Left kidney (tissue), 2 donors: Measurements from ENCODE around the gene DIAPH1. TPM values are rescaled to one million over a fixed set of nuclear protein-coding genes. Genes with fewer than 3 reads are reported as not detected.

Experiments used
- DNase-seq: peaks from one replicate; pipeline ENCODE4 v3.0.0-alpha.2; 2013
- polyA plus RNA-seq: library from polyadenylated mRNA; unstranded; fragments of 120-200 nt; gene quantifications from one replicate; pipeline ENCODE4 v1.2.1, GENCODE V29; 2013; ENCODE audit not compliant: insufficient read length

Gene DIAPH1
- polyA plus RNA-seq, 1 donor, result 80.0 TPM

DNA sequence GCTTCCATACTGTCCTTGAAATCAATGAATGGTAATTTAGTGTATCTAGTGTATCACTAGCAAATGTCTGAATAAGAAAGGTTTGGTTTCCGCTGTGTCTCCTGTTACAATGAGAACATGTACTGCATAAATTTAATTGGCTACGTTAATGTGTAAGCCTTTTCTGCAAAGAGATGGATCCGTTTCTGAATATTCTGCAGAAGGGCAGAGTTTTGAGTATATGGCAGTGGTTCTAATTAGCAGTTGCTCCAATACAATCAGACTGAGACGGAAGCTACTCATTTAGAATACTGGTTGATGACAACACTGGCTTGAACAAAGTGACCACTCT is 134.5 kb downstream of the DIAPH1 start:
- DNase-seq, result no peak

DNA sequence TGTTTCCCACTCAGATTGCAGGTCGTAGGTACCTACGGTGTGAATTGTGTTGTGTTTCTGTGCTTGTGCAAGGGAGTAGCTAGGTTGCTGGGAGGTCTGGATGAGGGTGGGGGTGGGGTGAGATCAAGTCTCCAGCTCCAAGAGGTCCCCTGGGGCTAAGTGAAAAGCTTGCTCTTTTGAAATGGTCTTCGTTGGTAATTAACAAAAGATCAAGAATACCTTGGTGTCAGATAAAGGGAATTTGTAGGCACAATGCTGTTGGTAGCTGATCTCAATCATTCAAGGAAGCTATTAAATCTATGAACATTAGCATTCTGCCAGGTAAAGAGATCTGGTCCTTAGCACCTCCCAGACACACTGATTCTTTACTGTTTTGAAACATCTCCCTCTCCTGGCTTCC is 134.9 kb downstream of the DIAPH1 start:
- DNase-seq, result no peak

DNA sequence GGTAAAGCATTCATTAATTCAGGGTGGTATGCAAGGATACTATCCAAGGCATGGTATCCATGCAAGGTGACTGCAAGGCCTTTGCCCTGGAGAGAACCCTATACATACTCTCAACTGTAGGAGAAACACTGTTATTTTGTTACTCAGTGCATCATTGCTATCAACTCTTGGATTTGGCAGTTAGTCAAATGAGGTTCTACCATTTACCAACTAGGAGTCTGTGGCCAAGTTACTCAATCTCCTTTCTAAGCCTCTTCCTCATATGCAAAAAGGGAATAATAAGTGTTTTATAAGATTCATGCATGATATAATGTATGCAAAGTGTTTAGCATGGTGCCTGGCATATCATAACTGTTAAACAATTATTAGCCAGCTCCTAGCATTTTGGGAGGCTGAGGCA is 139.0 kb downstream of the DIAPH1 start:
- no peak for DNase-seq

- peak; percentile 67 for DNase-seq
Measured at GRCh38 chr5:141478321-141478945, 140.4 kb downstream of the DIAPH1 start.

DNA sequence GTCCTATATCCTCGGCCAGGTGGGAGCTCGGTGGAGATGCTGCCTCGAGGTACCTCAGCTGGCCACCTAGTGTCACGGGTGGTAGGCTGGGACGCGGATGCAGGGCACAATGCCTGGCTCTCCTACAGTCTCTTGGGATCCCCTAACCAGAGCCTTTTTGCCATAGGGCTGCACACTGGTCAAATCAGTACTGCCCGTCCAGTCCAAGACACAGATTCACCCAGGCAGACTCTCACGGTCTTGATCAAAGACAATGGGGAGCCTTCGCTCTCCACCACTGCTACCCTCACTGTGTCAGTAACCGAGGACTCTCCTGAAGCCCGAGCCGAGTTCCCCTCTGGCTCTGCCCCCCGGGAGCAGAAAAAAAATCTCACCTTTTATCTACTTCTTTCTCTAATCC is 141.0 kb downstream of the DIAPH1 start:
- DNase-seq, result no peak

- DNase-seq, result no peak
Measured at GRCh38 chr5:141477044-141477575, 141.7 kb downstream of the DIAPH1 start.

- DNase-seq, result peak; percentile 86
Measured at GRCh38 chr5:141476132-141476911, 142.5 kb downstream of the DIAPH1 start.

- peak; percentile 93 for DNase-seq
Measured at GRCh38 chr5:141475625-141476131, 143.1 kb downstream of the DIAPH1 start, which contains the start of gene PCDHGC3. Gene PCDHGC3, plus strand, starts transcription at chr5:141475966. Its CDS starts 151 bp downstream, at chr5:141476117.

DNA sequence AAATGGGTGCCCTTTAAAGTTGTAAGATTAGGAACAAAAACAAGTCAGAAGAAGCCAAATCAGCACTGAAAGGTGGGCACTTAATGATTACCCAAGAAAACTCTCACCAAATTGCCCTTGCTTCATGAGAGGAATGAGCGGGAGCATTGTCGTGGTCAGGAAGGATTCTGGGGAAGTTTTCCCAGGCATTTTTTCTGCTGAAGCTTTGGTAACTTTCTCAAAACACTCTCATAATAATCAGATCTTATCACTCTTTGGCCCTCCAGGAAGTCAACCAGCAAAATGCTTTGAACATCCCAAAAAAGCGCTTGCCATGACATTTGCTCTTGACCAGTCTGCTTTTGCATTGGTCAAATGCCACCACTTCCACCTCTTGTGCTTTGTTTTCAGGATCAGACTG is 153.4 kb downstream of the DIAPH1 start:
- no peak for DNase-seq

Other genes with a start within 250 kb of the DIAPH1 start
- 2.8 TPM for gene PCDHGB3, start 248.8 kb downstream of the DIAPH1 start, polyA plus RNA-seq
- 8.1 TPM for gene PCDHGA6, start 245.1 kb downstream of the DIAPH1 start, polyA plus RNA-seq
- 2.2 TPM for gene PCDHGA7, start 236.3 kb downstream of the DIAPH1 start, polyA plus RNA-seq
- gene PCDHGB4, start 231.3 kb downstream of the DIAPH1 start, polyA plus RNA-seq, result 7.6 TPM
- 0.60 TPM for gene PCDHGA8, start 226.4 kb downstream of the DIAPH1 start, polyA plus RNA-seq
- gene PCDHGB5, start 221.1 kb downstream of the DIAPH1 start, polyA plus RNA-seq, result 10.9 TPM
- 6.5 TPM for gene PCDHGA9, start 216.2 kb downstream of the DIAPH1 start, polyA plus RNA-seq
- gene PCDHGB6, start 211.0 kb downstream of the DIAPH1 start, polyA plus RNA-seq, result 7.3 TPM
- 3.7 TPM for gene PCDHGA10, start 206.0 kb downstream of the DIAPH1 start, polyA plus RNA-seq
- 17.3 TPM for gene PCDHGB7, start 201.3 kb downstream of the DIAPH1 start, polyA plus RNA-seq
- 5.1 TPM for gene PCDHGA11, start 197.9 kb downstream of the DIAPH1 start, polyA plus RNA-seq
- gene PCDHGA12, start 188.5 kb downstream of the DIAPH1 start, polyA plus RNA-seq, result 1.5 TPM
- gene PCDHGC3, start 143.0 kb downstream of the DIAPH1 start, polyA plus RNA-seq, result 99.2 TPM
- 4.4 TPM for gene PCDHGC4, start 134.0 kb downstream of the DIAPH1 start, polyA plus RNA-seq
- gene PCDHGC5, start 129.9 kb downstream of the DIAPH1 start, polyA plus RNA-seq, result 0.81 TPM
- gene HDAC3, start 17.8 kb upstream of the DIAPH1 start, polyA plus RNA-seq, result 122 TPM
- gene RELL2, start 18.0 kb upstream of the DIAPH1 start, polyA plus RNA-seq, result 1.1 TPM
- gene FCHSD1, start 32.4 kb upstream of the DIAPH1 start, polyA plus RNA-seq, result 17.3 TPM
- 21.3 TPM for gene ARAP3, start 63.2 kb upstream of the DIAPH1 start, polyA plus RNA-seq